ENCODE results near the gene TRPV3.

GRCh38 chr17:3524024-3524423 is 33.6 kb downstream of the TRPV3 start:
- TF ChIP-seq POLR2A (IDR thresholded peaks at IDR 0.05; ENCODE audit: low read depth, low read length) (no peak), SPI1 (IDR thresholded peaks at IDR 0.05; ENCODE audit: low read depth, low read length) (no peak), POLR2AphosphoS5 (IDR thresholded peaks at IDR 0.05; ENCODE audit: low read depth, low read length) (no peak), TAF1 (IDR thresholded peaks at IDR 0.05; ENCODE audit: low read depth, low read length) (no peak), PAX5 (IDR thresholded peaks at IDR 0.05; ENCODE audit: insufficient read depth, low read length, severe bottlenecking) (no peak)
